IMR-90 (cell line): ENCODE measurements around the gene SCGB1D1. TPM values are rescaled to one million over a fixed set of nuclear protein-coding genes. Genes with fewer than 3 reads are reported as not detected.
"Not testable (repeated sequence)": the region's sequence is repeated elsewhere in the genome, so short reads cannot be mapped to it uniquely, and the experiment has no call there.

Experiments used
- ATAC-seq: fragments of 200-7000 bp; cut with Tn5 transposase; 2 replicates; pipeline ENCODE4 v1.9.1; 2020; ENCODE audit warnings: low read depth, mild to moderate bottlenecking, moderate library complexity
- BruUV-seq: library from RNA; stranded (reverse); fragments of 400-500 nt; replicated peaks from 2 replicates; lab custom pipeline; 2021; lab: Mats Ljungman, UMichigan
- CTCF ChIA-PET: fragments of 300-600 bp; formaldehyde crosslinking; extraction: SDS; loops from one replicate; lab custom pipeline; 2021; ENCODE audit warnings: antibody characterized with exemption; lab: Yijun Ruan, JAX
- POLR2A ChIA-PET: fragments of 300-600 bp; sonication (Branson Sonifier 250); formaldehyde crosslinking; loops from one replicate; lab custom pipeline; 2022; ENCODE audit warnings: antibody characterized with exemption; ENCODE audit not compliant: unreplicated experiment; lab: Charles Lee
- DNase-seq: peaks from one replicate; pipeline ENCODE4 v3.0.0; 2013
- H2AFZ ChIP-seq: replicated peaks from 2 replicates; pipeline ENCODE3; 2013; ENCODE audit warnings: low read length, mild to moderate bottlenecking; ENCODE audit not compliant: poor library complexity
- H2AK5ac ChIP-seq: 2 replicates; pipeline ENCODE4 v1.6.1; 2013; ENCODE audit warnings: low read depth, low read length, inconsistent platforms
- H2AK9ac ChIP-seq: replicated peaks from 2 replicates; pipeline ENCODE3; 2013; ENCODE audit warnings: mild to moderate bottlenecking, low read depth, low read length, moderate library complexity; ENCODE audit not compliant: poor library complexity
- H2BK120ac ChIP-seq: 2 replicates; pipeline ENCODE4 v1.6.1; 2013; ENCODE audit warnings: low read depth, low read length, inconsistent platforms
- H2BK15ac ChIP-seq: 3 replicates; pipeline ENCODE4 v1.6.1; 2013; ENCODE audit warnings: low read depth, low read length, inconsistent platforms
- H2BK20ac ChIP-seq: 2 replicates; pipeline ENCODE4 v1.6.1; 2013; ENCODE audit warnings: low read depth, mild to moderate bottlenecking, inconsistent platforms, low read length, moderate library complexity
- H2BK5ac ChIP-seq: 2 replicates; pipeline ENCODE4 v1.6.1; 2013; ENCODE audit warnings: mild to moderate bottlenecking, low read depth, low read length, inconsistent platforms; ENCODE audit not compliant: poor library complexity, severe bottlenecking
- H3K14ac ChIP-seq: replicated peaks from 2 replicates; pipeline ENCODE4 v1.6.1; 2013; ENCODE audit warnings: low read depth, low read length, inconsistent platforms
- H3K18ac ChIP-seq: 2 replicates; pipeline ENCODE4 v1.6.1; 2013; ENCODE audit warnings: low read depth, low read length, control low read depth
- H3K23ac ChIP-seq: 2 replicates; pipeline ENCODE4 v1.6.1; 2013; ENCODE audit warnings: low read depth, low read length, inconsistent platforms
- H3K27ac ChIP-seq: 2 replicates; pipeline ENCODE4 v1.5.1; 2013; ENCODE audit warnings: mild to moderate bottlenecking, control low read depth, low read length; ENCODE audit not compliant: insufficient read depth
- H3K27me3 ChIP-seq: 2 replicates; pipeline ENCODE4 v1.6.1; 2013; ENCODE audit warnings: low read length; ENCODE audit not compliant: control insufficient read depth, insufficient read depth
- H3K36me3 ChIP-seq: 2 replicates; pipeline ENCODE4 v1.6.1; 2013; ENCODE audit warnings: low read length, mixed read lengths; ENCODE audit not compliant: control insufficient read depth, insufficient read depth
- H3K4ac ChIP-seq: 2 replicates; pipeline ENCODE4 v1.6.1; 2013; ENCODE audit warnings: low read depth, low read length, inconsistent platforms
- H3K4me1 ChIP-seq: 2 replicates; pipeline ENCODE4 v1.6.1; 2013; ENCODE audit warnings: low read length, mixed read lengths; ENCODE audit not compliant: control insufficient read depth, insufficient read depth
- H3K4me2 ChIP-seq: 2 replicates; pipeline ENCODE4 v1.6.1; 2013; ENCODE audit warnings: low read depth, mild to moderate bottlenecking, control low read depth, low read length, moderate library complexity
- H3K4me3 ChIP-seq: 2 replicates; pipeline ENCODE4 v1.5.1; 2013; ENCODE audit warnings: low read depth, mild to moderate bottlenecking, control low read depth, low read length, moderate library complexity; ENCODE audit not compliant: insufficient read depth
- H3K56ac ChIP-seq: 2 replicates; pipeline ENCODE4 v1.6.1; 2013; ENCODE audit warnings: low read length, inconsistent platforms; ENCODE audit not compliant: insufficient read depth; ENCODE audit errors: extremely low read depth
- H3K79me1 ChIP-seq, 2 experiments: 2 replicates each; pipeline ENCODE4 v1.6.1; 2013; ENCODE audit warnings: low read length in 2 of 2, inconsistent platforms in 1 of 2, low read depth in 1 of 2
- H3K9ac ChIP-seq: 2 replicates; pipeline ENCODE4 v1.6.1; 2013; ENCODE audit warnings: low read depth, low read length, control low read depth
- H3K9me1 ChIP-seq: 2 replicates; pipeline ENCODE4 v1.6.1; 2013; ENCODE audit warnings: low read length, inconsistent platforms; ENCODE audit not compliant: insufficient read depth
- H3K9me3 ChIP-seq: 2 replicates; pipeline ENCODE4 v1.6.1; 2013; ENCODE audit warnings: low read length; ENCODE audit not compliant: control insufficient read depth, insufficient read depth
- H4K20me1 ChIP-seq: 2 replicates; pipeline ENCODE4 v1.6.1; 2013; ENCODE audit warnings: low read length, inconsistent platforms; ENCODE audit not compliant: insufficient read depth
- H4K5ac ChIP-seq: 2 replicates; pipeline ENCODE4 v1.6.1; 2013; ENCODE audit warnings: mild to moderate bottlenecking, low read depth, low read length, control low read depth
- H4K8ac ChIP-seq, 2 experiments: 2 replicates each; pipeline ENCODE4 v1.6.1; 2013; ENCODE audit warnings: low read depth in 2 of 2, low read length in 2 of 2, control low read depth in 1 of 2, inconsistent platforms in 1 of 2
- H4K91ac ChIP-seq: 2 replicates; pipeline ENCODE4 v1.6.1; 2013; ENCODE audit warnings: low read depth, low read length, inconsistent platforms; ENCODE audit not compliant: insufficient read depth
- MAZ ChIP-seq: IDR thresholded peaks from 2 replicates; pipeline ENCODE4 v1.6.1; 2012; ENCODE audit warnings: low read depth, mild to moderate bottlenecking, low read length, improper control_type of control experiment, moderate library complexity, borderline replicate concordance
- WGBS, 2 experiments: methylation state at CpG; one replicate each; pipeline versions ENCODE4 v1.1.5 to v1.1.7; 2013; ENCODE audit warnings: missing lambda C conversion rate in 2 of 2; ENCODE audit not compliant: insufficient read length in 1 of 2; ENCODE audit errors: extremely low coverage in 2 of 2; 5-methylcytosine and 5-hydroxymethylcytosine counted together
- dilution Hi-C: fragments of 300-500 bp; cut with HindIII; formaldehyde crosslinking; loops from one replicate; pipeline ENCODE4 v1.14.3; 2018; ENCODE audit warnings: low sequenced_read_pairs; ENCODE audit not compliant: unreplicated experiment
- in situ Hi-C: fragments of 300-500 bp; cut with MboI; formaldehyde crosslinking; loops from 3 replicates; pipeline ENCODE4 v1.14.3; 2019; ENCODE audit warnings: low sequenced_read_pairs, inconsistent platforms, mixed read lengths
- intact Hi-C: fragments of 100-400 bp; cut with micrococcal nuclease; formaldehyde crosslinking; loops from 2 replicates; pipeline ENCODE4 v1.10.0; 2022
- polyA plus RNA-seq, 3 experiments: library from polyadenylated mRNA; depleted of rRNA; stranded (reverse); fragments of >200 nt; gene quantifications; 2 replicates each; pipeline ENCODE4 v1.2.3, GENCODE V29; 2012; ENCODE audit warnings: low replicate concordance in 1 of 3
- total RNA-seq: library from RNA; depleted of rRNA; stranded (reverse); fragments of >200 nt; gene quantifications from 2 replicates; pipeline ENCODE4 v1.2.3, GENCODE V29; 2012
- TF ChIP-seq, protein P1 (sequence below): fragments of 150-350 bp; IDR thresholded peaks from 2 replicates; pipeline ENCODE4 v1.6.1; 2017; ENCODE audit warnings: mild to moderate bottlenecking, antibody characterized with exemption, low read length, low read depth
- TF ChIP-seq, protein P2 (sequence below): conservative IDR thresholded peaks from 2 replicates; pipeline ENCODE4 v1.5.1; 2012; ENCODE audit warnings: mild to moderate bottlenecking, low read depth, low read length, improper control_type of control experiment

SCGB1D1 gene
- total and polyA plus RNA-seq, 2 of the 4 experiments (the other 2 are of a cell fraction), result not detected

DNA sequence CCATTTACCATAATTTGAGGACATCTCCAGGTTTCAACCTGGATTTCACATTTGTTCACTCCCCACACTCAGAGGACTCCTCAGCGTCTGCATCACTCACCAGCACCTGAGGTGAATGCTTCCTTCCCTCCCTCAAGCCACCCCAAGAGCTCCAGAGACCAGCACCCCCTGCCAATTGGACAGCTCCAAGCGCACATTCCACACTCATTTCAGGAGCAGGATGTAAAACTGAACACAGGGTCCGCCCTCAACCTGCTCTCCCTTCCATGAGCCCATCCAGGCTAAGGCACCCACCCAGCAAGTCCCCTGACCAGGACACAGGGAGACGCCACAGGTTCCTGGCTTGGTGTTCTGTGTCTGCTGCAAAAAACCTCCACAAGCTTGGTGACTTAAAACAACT, 3.9 kb downstream of the SCGB1D1 start:
- Histone ChIP-seq H2AK5ac (no peak overlapping the region), H3K27ac (no peak overlapping the region), H2BK15ac (no peak overlapping the region), H4K91ac (no peak overlapping the region), H4K5ac (no peak overlapping the region), H3K56ac (no peak overlapping the region), H2BK5ac (no peak overlapping the region), H3K23ac (no peak overlapping the region), H3K4me2 (no peak overlapping the region), H2BK20ac (no peak overlapping the region), H3K79me1 (no peaks in the 10 kb centered on the region), H2AFZ (no peak overlapping the region), H3K18ac (no peak overlapping the region), H3K4me1 (no peaks in the 10 kb centered on the region), H3K9me3 (no peaks in the 10 kb centered on the region), H3K36me3 (no peaks in the 10 kb centered on the region), H2BK120ac (no peak overlapping the region), H2AK9ac (no peak overlapping the region), H3K9ac (no peak overlapping the region), H3K4me3 (no peak overlapping the region), H4K20me1 (no peaks in the 10 kb centered on the region), H3K4ac (no peak overlapping the region), H3K27me3 (peaks cover 20% of the 10 kb centered on the region), H3K14ac (no peak overlapping the region), H3K9me1 (no peaks in the 10 kb centered on the region), H4K8ac (no peak overlapping the region)
- in situ Hi-C loops (no loop called here), dilution Hi-C loops (no loop called here), intact Hi-C loops (no loop called here)
- TF ChIP-seq, protein P1, sequence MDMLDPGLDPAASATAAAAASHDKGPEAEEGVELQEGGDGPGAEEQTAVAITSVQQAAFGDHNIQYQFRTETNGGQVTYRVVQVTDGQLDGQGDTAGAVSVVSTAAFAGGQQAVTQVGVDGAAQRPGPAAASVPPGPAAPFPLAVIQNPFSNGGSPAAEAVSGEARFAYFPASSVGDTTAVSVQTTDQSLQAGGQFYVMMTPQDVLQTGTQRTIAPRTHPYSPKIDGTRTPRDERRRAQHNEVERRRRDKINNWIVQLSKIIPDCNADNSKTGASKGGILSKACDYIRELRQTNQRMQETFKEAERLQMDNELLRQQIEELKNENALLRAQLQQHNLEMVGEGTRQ, result no peak
- TF ChIP-seq, protein P2, sequence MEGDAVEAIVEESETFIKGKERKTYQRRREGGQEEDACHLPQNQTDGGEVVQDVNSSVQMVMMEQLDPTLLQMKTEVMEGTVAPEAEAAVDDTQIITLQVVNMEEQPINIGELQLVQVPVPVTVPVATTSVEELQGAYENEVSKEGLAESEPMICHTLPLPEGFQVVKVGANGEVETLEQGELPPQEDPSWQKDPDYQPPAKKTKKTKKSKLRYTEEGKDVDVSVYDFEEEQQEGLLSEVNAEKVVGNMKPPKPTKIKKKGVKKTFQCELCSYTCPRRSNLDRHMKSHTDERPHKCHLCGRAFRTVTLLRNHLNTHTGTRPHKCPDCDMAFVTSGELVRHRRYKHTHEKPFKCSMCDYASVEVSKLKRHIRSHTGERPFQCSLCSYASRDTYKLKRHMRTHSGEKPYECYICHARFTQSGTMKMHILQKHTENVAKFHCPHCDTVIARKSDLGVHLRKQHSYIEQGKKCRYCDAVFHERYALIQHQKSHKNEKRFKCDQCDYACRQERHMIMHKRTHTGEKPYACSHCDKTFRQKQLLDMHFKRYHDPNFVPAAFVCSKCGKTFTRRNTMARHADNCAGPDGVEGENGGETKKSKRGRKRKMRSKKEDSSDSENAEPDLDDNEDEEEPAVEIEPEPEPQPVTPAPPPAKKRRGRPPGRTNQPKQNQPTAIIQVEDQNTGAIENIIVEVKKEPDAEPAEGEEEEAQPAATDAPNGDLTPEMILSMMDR, result no peak
- TF ChIP-seq MAZ, result no peak
- BruUV-seq, result no TSS peak
- CTCF ChIA-PET, result no interaction called here
- 29% methylated on average over 2 of the region's 4 CpGs; no CpG with 5 or more reads in 1 of the 2 experiments for WGBS, 2 experiments
- no peak for ATAC-seq
- POLR2A ChIA-PET, result no interaction called here
- DNase-seq, result no peak

DNA sequence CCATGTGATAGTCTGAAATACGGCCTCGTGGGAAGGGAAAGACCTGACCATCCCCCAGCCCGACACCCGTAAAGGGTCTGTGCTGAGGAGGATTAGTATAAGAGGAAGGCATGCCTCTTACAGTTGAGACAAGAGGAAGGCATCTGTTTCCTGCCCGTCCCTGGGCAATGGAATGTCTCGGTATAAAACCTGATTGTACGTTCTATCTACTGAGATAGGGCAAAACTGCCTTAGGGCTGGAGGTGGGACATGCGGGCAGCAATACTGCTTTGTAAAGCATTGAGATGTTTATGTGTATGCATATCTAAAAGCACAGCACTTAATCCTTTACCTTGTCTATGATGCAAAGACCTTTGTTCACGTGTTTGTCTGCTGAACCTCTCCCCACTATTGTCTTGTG, 5.0 kb downstream of the SCGB1D1 start:
- H2BK15ac ChIP-seq, H3K18ac ChIP-seq, H2AK5ac ChIP-seq, intact Hi-C loops, H3K4me3 ChIP-seq, H3K4me2 ChIP-seq, H4K8ac ChIP-seq, H3K9ac ChIP-seq, H3K27ac ChIP-seq, dilution Hi-C loops, H4K91ac ChIP-seq, H3K56ac ChIP-seq, H3K79me1 ChIP-seq, H3K23ac ChIP-seq, DNase-seq, H4K5ac ChIP-seq, H3K14ac ChIP-seq, H2BK5ac ChIP-seq, H3K4me1 ChIP-seq, H2BK20ac ChIP-seq, H3K4ac ChIP-seq, H3K36me3 ChIP-seq, H4K20me1 ChIP-seq, CTCF ChIA-PET, H2AFZ ChIP-seq, ATAC-seq, BruUV-seq, in situ Hi-C loops, POLR2A ChIA-PET, H3K9me3 ChIP-seq, H3K9me1 ChIP-seq, H2BK120ac ChIP-seq, H2AK9ac ChIP-seq: not testable (repeated sequence)
- no CpG with 5 or more reads among the region's 9 CpGs for WGBS, 2 experiments
- H3K27me3 ChIP-seq, result peaks cover 16% of the 10 kb centered on the region
